B cell (primary cell): Measurements from ENCODE around the gene DNAJC7. TPM values are rescaled to one million over a fixed set of nuclear protein-coding genes. Genes with fewer than 3 reads are reported as not detected.

ENCODE experiments used
- ATAC-seq: fragments of 200-7000 bp; cut with Tn5 transposase; one replicate; pipeline ENCODE4 v1.10.0; 2021; ENCODE audit warnings: low read depth, mild to moderate bottlenecking, moderate number of reproducible peaks, moderate library complexity
- CTCF ChIA-PET: fragments of 350-600 bp; sonication (Branson Sonifier 250); formaldehyde crosslinking; loops from one replicate; lab custom pipeline; 2021; ENCODE audit warnings: antibody characterized with exemption, inconsistent platforms; lab: Charles Lee
- POLR2A ChIA-PET: fragments of 350-600 bp; sonication (Branson Sonifier 250); formaldehyde crosslinking; loops from one replicate; lab custom pipeline; 2021; ENCODE audit warnings: antibody characterized with exemption; lab: Charles Lee
- DNase-seq: peaks from one replicate; pipeline ENCODE4 v3.0.0; 2013
- H2AFZ ChIP-seq: 2 replicates; pipeline ENCODE4 v1.6.1; 2012; ENCODE audit warnings: mild to moderate bottlenecking, low read depth, low read length; ENCODE audit not compliant: insufficient read depth, poor library complexity, severe bottlenecking
- H3K27ac ChIP-seq, 2 donors: 1 replicate in 1 of 2; 2 replicates in 1 of 2; pipeline ENCODE4 v1.5.1; 2012 to 2013; ENCODE audit warnings: low read length in 2 of 2, mild to moderate bottlenecking in 2 of 2, moderate library complexity in 1 of 2
- H3K27me3 ChIP-seq, 4 experiments: fragments of 200-600 bp in 1 of 4; sonication (generic) in 1 of 4; replicated peaks in 1 of 4; 1 replicate in 2 of 4; 2 replicates in 2 of 4; pipeline versions ENCODE4 v1.6.1 to v1.7.0; 2013 to 2016; ENCODE audit warnings: low read length in 3 of 4, mild to moderate bottlenecking in 2 of 4, mixed read lengths in 1 of 4, moderate library complexity in 1 of 4; ENCODE audit not compliant: insufficient read depth in 4 of 4, control insufficient read depth in 3 of 4; ENCODE audit errors: control extremely low read depth in 1 of 4
- H3K36me3 ChIP-seq, 2 experiments: replicated peaks in 1 of 2; 1 replicate in 1 of 2; 2 replicates in 1 of 2; pipeline versions ENCODE4 v1.6.1 to v1.7.1; 2013; ENCODE audit warnings: low read length in 1 of 2; ENCODE audit not compliant: insufficient read depth in 2 of 2, control insufficient read depth in 1 of 2; ENCODE audit errors: control extremely low read depth in 1 of 2, extremely low read depth in 1 of 2
- H3K4me1 ChIP-seq, 2 donors: fragments of 200-600 bp in 1 of 2; sonication (generic) in 1 of 2; 1 replicate in 1 of 2; 2 replicates in 1 of 2; pipeline versions ENCODE4 v1.5.1 to v1.6.1; 2013 to 2017; ENCODE audit warnings: low read length in 2 of 2; ENCODE audit not compliant: control insufficient read depth in 2 of 2, insufficient read depth in 2 of 2
- H3K4me2 ChIP-seq: replicated peaks from 2 replicates; pipeline ENCODE3; 2012; ENCODE audit warnings: mild to moderate bottlenecking, low read depth, low read length; ENCODE audit not compliant: poor library complexity, severe bottlenecking
- H3K4me3 ChIP-seq, 5 experiments: fragments of 200-600 bp in 1 of 5; sonication (generic) in 1 of 5; 1 replicate in 3 of 5; 2 replicates in 2 of 5; pipeline versions ENCODE4 v1.5.1 to v1.7.0; 2011 to 2016; ENCODE audit warnings: low read length in 4 of 5, mild to moderate bottlenecking in 4 of 5, low read depth in 2 of 5, control low read depth in 1 of 5, moderate library complexity in 1 of 5; ENCODE audit not compliant: insufficient read depth in 1 of 5; ENCODE audit errors: control extremely low read depth in 1 of 5, extremely low read depth in 1 of 5
- H3K79me2 ChIP-seq: fragments of 200-600 bp; sonication (generic); one replicate; pipeline ENCODE4 v1.6.0; 2016; ENCODE audit warnings: low read length; ENCODE audit not compliant: control insufficient read depth, insufficient read depth
- H3K9ac ChIP-seq: fragments of 200-600 bp; sonication (generic); 2 replicates; pipeline ENCODE4 v1.6.1; 2017; ENCODE audit warnings: mild to moderate bottlenecking, low read length, moderate library complexity
- H3K9me3 ChIP-seq, 3 donors: one replicate each; pipeline versions ENCODE4 v1.6.1 to v1.7.1; 2013; ENCODE audit warnings: low read length in 2 of 3; ENCODE audit not compliant: control insufficient read depth in 2 of 3, insufficient read depth in 1 of 3; ENCODE audit errors: control extremely low read depth in 1 of 3
- H4K20me1 ChIP-seq: 2 replicates; pipeline ENCODE4 v1.6.0; 2012; ENCODE audit warnings: mild to moderate bottlenecking, low read length; ENCODE audit not compliant: insufficient read depth, control insufficient read depth, poor library complexity, severe bottlenecking
- H3K27ac Mint-ChIP-seq: one replicate; pipeline ENCODE4 v1.8.0; 2021; ENCODE audit warnings: mixed read lengths
- H3K27me3 Mint-ChIP-seq: one replicate; pipeline ENCODE4 v1.8.0; 2021; ENCODE audit warnings: mixed read lengths
- H3K4me1 Mint-ChIP-seq: one replicate; pipeline ENCODE4 v1.8.0; 2021; ENCODE audit warnings: mixed read lengths
- H3K4me3 Mint-ChIP-seq: one replicate; pipeline ENCODE4 v1.8.0; 2021; ENCODE audit warnings: mixed read lengths
- H3K9me3 Mint-ChIP-seq: one replicate; pipeline ENCODE4 v1.8.0; 2022; ENCODE audit warnings: mixed read lengths; ENCODE audit not compliant: insufficient read depth
- EZH2 ChIP-seq: IDR thresholded peaks from 2 replicates; pipeline ENCODE4 v1.6.1; 2012; ENCODE audit warnings: borderline replicate concordance, low read depth, mild to moderate bottlenecking, moderate library complexity, low read length; ENCODE audit not compliant: insufficient read depth, poor library complexity, severe bottlenecking
- WGBS: methylation state at CpG from one replicate; pipeline ENCODE4 v1.1.5; 2013; ENCODE audit warnings: missing lambda C conversion rate; ENCODE audit not compliant: insufficient coverage; 5-methylcytosine and 5-hydroxymethylcytosine counted together
- intact Hi-C: fragments of 100-400 bp; cut with micrococcal nuclease; formaldehyde crosslinking; loops from one replicate; pipeline ENCODE4 v1.10.0; 2022
- polyA plus RNA-seq: library from polyadenylated mRNA; depleted of rRNA; stranded (reverse); fragments of >200 nt; gene quantifications from 2 replicates; pipeline ENCODE4 v1.2.3, GENCODE V29; 2012
- total RNA-seq, 2 donors: library from RNA; stranded (reverse); fragments of 120-200 nt in 1 of 2; gene quantifications; 1 replicate in 1 of 2; 2 replicates in 1 of 2; pipeline versions ENCODE4 v1.2.3 to v1.2.4, GENCODE V29; 2013 to 2022
- TF ChIP-seq, protein P1 (sequence below): fragments of 200-600 bp; IDR thresholded peaks from one replicate; pipeline ENCODE4 v1.8.0; 2022; ENCODE audit warnings: antibody characterized with exemption, mild to moderate bottlenecking

The DNAJC7 gene
- total and polyA plus RNA-seq, 2 donors (not counting 1 experiment from before 2014, with no cell fraction given) = 22.0 to 152 TPM

DNA sequence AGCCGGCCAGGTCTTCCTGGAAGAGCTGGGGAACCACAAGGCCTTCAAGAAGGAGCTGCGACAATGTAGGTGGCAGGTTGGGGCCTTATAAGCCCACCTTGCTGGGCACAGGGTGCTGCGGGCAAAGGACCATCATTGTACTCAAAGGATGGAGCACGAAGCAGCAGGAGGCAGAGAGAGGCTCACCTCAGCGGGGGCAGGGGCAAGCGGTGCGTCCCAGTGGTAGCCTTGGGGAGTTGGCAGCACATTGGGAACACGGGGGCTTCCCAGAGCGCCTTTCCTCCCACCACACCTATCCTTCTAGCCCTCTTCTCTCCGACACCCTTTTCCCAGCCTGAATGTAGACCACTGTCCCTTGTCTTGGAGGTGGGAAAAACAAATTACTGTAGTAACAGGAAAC, 48.6 kb downstream of the DNAJC7 start:
- CTCF ChIA-PET = interaction anchor here (8.9 kb wide), 1 partner anchor 50 kb away, joined by 90 read pairs; the partner anchor contains the start of genes DNAJC7 and NKIRAS2
- intact Hi-C loops = loop anchor here (10.0 kb wide), 1 partner anchor 234 kb away; the partner anchor contains the start of gene HAP1
- no peaks in the 10 kb centered on the region for H3K27me3 Mint-ChIP-seq

More for the DNA sequence above, 48.6 kb downstream of the DNAJC7 start:
- H3K27me3 ChIP-seq = no peaks in the 10 kb centered on the region
- Mint-ChIP-seq H3K4me1 (peaks cover 53% of the 10 kb centered on the region), H3K4me3 (peak overlapping the region; percentile 85), H3K9me3 (no peaks in the 10 kb centered on the region), H3K27ac (peak overlapping the region; percentile 71)
- TF ChIP-seq, protein P1, sequence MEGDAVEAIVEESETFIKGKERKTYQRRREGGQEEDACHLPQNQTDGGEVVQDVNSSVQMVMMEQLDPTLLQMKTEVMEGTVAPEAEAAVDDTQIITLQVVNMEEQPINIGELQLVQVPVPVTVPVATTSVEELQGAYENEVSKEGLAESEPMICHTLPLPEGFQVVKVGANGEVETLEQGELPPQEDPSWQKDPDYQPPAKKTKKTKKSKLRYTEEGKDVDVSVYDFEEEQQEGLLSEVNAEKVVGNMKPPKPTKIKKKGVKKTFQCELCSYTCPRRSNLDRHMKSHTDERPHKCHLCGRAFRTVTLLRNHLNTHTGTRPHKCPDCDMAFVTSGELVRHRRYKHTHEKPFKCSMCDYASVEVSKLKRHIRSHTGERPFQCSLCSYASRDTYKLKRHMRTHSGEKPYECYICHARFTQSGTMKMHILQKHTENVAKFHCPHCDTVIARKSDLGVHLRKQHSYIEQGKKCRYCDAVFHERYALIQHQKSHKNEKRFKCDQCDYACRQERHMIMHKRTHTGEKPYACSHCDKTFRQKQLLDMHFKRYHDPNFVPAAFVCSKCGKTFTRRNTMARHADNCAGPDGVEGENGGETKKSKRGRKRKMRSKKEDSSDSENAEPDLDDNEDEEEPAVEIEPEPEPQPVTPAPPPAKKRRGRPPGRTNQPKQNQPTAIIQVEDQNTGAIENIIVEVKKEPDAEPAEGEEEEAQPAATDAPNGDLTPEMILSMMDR = no peak
- no peak for TF ChIP-seq EZH2
- H3K4me1 ChIP-seq = peaks cover 25 to 51% of the 10 kb centered on the region in 2 donors
- H3K4me2 ChIP-seq = no peak overlapping the region
- no peak overlapping the region for H3K4me3 ChIP-seq
- no peak overlapping the region for H2AFZ ChIP-seq
- H3K9ac ChIP-seq = no peak overlapping the region
- peaks cover 0 to 3% (median 0%) of the 10 kb centered on the region in 3 donors for H3K9me3 ChIP-seq
- 91% methylated on average over 7 of the region's 10 CpGs for WGBS
- no peak for DNase-seq
- H4K20me1 ChIP-seq = peaks cover 33% of the 10 kb centered on the region
- peaks cover 7 to 29% of the 10 kb centered on the region in 2 experiments for H3K36me3 ChIP-seq
- peaks cover 38% of the 10 kb centered on the region for H3K79me2 ChIP-seq
- POLR2A ChIA-PET = no interaction called here
- H3K27ac ChIP-seq = peak overlapping the region in 1 of 2 donors; percentile 11
- ATAC-seq = no peak
